ENCODE results near the gene HMCN2.

DNA sequence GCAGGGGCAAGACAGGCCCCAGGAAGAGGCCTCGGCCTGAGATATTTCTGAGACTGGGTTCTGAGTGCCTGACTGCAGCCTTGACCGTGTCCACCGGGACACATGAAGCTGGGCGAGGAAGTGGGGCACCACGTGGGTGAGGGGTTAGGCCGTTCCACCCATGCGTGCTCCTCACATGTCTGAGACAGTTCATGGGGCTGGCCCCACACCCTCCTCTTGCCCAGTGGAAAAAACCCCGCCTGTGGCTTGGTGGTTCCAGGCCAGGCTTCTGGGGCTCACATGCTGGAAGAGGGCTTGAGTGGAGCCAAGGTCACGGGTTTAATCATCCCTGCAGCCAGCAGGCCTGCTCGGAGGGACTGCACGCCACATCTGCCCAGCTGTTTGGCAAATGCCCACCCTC is 11.4 kb downstream of the HMCN2 start:
- TF ChIP-seq, protein P1, sequence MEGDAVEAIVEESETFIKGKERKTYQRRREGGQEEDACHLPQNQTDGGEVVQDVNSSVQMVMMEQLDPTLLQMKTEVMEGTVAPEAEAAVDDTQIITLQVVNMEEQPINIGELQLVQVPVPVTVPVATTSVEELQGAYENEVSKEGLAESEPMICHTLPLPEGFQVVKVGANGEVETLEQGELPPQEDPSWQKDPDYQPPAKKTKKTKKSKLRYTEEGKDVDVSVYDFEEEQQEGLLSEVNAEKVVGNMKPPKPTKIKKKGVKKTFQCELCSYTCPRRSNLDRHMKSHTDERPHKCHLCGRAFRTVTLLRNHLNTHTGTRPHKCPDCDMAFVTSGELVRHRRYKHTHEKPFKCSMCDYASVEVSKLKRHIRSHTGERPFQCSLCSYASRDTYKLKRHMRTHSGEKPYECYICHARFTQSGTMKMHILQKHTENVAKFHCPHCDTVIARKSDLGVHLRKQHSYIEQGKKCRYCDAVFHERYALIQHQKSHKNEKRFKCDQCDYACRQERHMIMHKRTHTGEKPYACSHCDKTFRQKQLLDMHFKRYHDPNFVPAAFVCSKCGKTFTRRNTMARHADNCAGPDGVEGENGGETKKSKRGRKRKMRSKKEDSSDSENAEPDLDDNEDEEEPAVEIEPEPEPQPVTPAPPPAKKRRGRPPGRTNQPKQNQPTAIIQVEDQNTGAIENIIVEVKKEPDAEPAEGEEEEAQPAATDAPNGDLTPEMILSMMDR (IDR thresholded peaks at IDR 0.05), result no peak
- no peak for TF ChIP-seq EZH2 (IDR thresholded peaks at IDR 0.05; ENCODE audit: borderline replicate concordance, insufficient read depth, low read depth, low read length, poor library complexity, severe bottlenecking)
